ENCODE measurements around the gene MLLT1.

- TF ChIP-seq CTCF (conservative IDR thresholded peaks at IDR 0.05; ENCODE audit: low read length) = no peak
- no peak for TF ChIP-seq EZH2phosphoT487 (IDR thresholded peaks at IDR 0.05; ENCODE audit: borderline replicate concordance, low read depth, low read length)
Observed at GRCh38 chr19:6271721-6272410, 7.9 kb downstream of the MLLT1 start.

Data from OCI-LY7 (cell line).